Kidney epithelial cell (primary cell): Measurements from ENCODE around the gene DOP1B. TPM values are rescaled to one million over a fixed set of nuclear protein-coding genes. Genes with fewer than 3 reads are reported as not detected.

ENCODE experiments used
- DNase-seq: peaks from one replicate; pipeline ENCODE4 v3.0.0-alpha.2; 2010; ENCODE audit warnings: low read depth
- H3K27me3 ChIP-seq: 2 replicates; pipeline ENCODE4 v1.6.0; 2011; ENCODE audit warnings: low read length; ENCODE audit not compliant: control insufficient read depth, insufficient read depth
- H3K36me3 ChIP-seq: 2 replicates; pipeline ENCODE4 v1.5.1; 2011; ENCODE audit warnings: low read length; ENCODE audit not compliant: control insufficient read depth, insufficient read depth
- H3K4me3 ChIP-seq: 2 replicates; pipeline ENCODE4 v1.5.1; 2011; ENCODE audit warnings: low read depth, mild to moderate bottlenecking, control low read depth, low read length
- CTCF ChIP-seq: IDR thresholded peaks from 2 replicates; pipeline ENCODE4 v1.5.1; 2011; ENCODE audit warnings: mild to moderate bottlenecking, moderate library complexity, low read length, control low read depth, inconsistent platforms; ENCODE audit not compliant: insufficient read depth, poor library complexity, severe bottlenecking
- total RNA-seq: library from RNA; depleted of rRNA; stranded (reverse); fragments of >200 nt; gene quantifications from 2 replicates; pipeline ENCODE4 v1.2.3, GENCODE V29; 2015

DOP1B gene
- total RNA-seq, 1 donor from 2014 or later, result 31.5 TPM

GRCh38 chr21:36145259-36145658 lies 11.4 kb upstream of the DOP1B start:
- no peak for DNase-seq
- Histone ChIP-seq H3K4me3 (no peak overlapping the region), H3K27me3 (no peaks in the 10 kb centered on the region), H3K36me3 (no peaks in the 10 kb centered on the region)
- TF ChIP-seq CTCF, result no peak

GRCh38 chr21:36147911-36148310 lies 8.7 kb upstream of the DOP1B start:
- no peak for DNase-seq
- Histone ChIP-seq H3K27me3 (no peaks in the 10 kb centered on the region), H3K4me3 (no peak overlapping the region), H3K36me3 (no peaks in the 10 kb centered on the region)
- no peak for TF ChIP-seq CTCF

- no peak for DNase-seq
- H3K27me3 ChIP-seq, result no peaks in the 10 kb centered on the region
- no peaks in the 10 kb centered on the region for H3K36me3 ChIP-seq
- TF ChIP-seq CTCF, result no peak
- H3K4me3 ChIP-seq, result no peak overlapping the region
These were observed 7.7 kb upstream of the DOP1B start for GRCh38 chr21:36148886-36149285.

DNA sequence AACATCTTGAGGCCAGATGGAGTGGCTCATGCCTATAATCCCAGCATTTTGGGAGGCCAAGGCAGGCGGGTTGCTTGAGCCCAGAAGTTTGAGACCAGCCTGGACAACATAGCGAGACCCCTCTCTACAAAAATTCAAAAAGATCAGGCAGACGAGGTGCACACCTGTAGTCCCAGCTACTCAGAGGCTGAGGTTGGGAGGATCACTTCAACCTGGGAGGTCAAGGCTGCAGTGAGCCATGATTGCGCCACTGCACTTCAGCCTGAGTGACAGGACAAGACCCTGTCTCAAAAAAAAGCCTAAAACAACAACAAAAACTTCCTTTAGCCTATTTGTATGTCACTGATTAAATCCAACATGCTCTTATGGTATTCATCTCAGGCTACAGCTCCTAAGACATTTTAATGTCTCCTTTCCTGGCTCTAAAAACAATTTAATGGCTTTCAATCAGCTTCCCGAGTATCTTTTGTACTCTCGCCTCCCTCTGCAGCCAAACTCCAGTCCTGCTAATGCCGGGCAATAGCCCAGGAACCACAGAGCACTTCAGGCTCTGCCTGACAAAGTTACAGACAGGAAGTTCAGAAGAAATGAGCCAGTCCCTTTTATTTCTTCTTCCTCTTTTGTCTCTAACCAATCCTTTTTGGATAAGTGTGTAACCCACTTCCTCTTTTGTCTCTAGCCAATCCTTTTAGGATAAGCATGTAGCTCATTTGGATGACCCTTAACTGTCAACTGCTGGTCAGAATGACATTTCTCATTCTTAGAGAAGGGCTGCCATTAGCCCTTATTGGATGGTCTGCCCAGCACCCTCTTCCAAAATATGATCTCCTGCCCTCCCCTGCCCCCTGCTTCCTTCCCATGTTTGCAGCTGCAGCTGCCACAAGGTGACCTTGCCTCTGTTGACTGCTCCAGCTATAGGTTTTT lies 6.6 kb upstream of the DOP1B start:
- DNase-seq, result no peak
- no peak for TF ChIP-seq CTCF
- Histone ChIP-seq H3K4me3 (no peak overlapping the region), H3K27me3 (no peaks in the 10 kb centered on the region), H3K36me3 (no peaks in the 10 kb centered on the region)

GRCh38 chr21:36155603-36156338 lies 853 bp upstream of the DOP1B start:
- no peak for TF ChIP-seq CTCF
- Histone ChIP-seq H3K27me3 (no peaks in the 10 kb centered on the region), H3K36me3 (no peaks in the 10 kb centered on the region), H3K4me3 (peak overlapping the region; percentile 45)
- DNase-seq, result no peak
